Suprapubic skin (tissue), 4 donors: ENCODE results near the gene AOC2. TPM values are rescaled to one million over a fixed set of nuclear protein-coding genes. Genes with fewer than 3 reads are reported as not detected.
"Not testable (repeated sequence)": the region's sequence is repeated elsewhere in the genome, so short reads cannot be mapped to it uniquely, and the experiment has no call there.

Source experiments
- DNase-seq, 2 donors: peaks; one replicate each; pipeline ENCODE4 v3.0.0-alpha.2; 2019; ENCODE audit warnings: low spot score in 2 of 2
- H3K27ac ChIP-seq: fragments of 200-600 bp; sonication (generic); one replicate; pipeline ENCODE4 v1.5.1; 2019
- H3K27me3 ChIP-seq: fragments of 200-600 bp; sonication (generic); one replicate; pipeline ENCODE4 v1.5.1; 2019
- H3K36me3 ChIP-seq: fragments of 200-600 bp; sonication (generic); one replicate; pipeline ENCODE4 v1.5.1; 2019
- H3K4me1 ChIP-seq: fragments of 200-600 bp; sonication (generic); one replicate; pipeline ENCODE4 v1.5.1; 2019
- H3K4me3 ChIP-seq: fragments of 200-600 bp; sonication (generic); one replicate; pipeline ENCODE4 v1.5.1; 2019; ENCODE audit warnings: mild to moderate bottlenecking
- H3K9me3 ChIP-seq: fragments of 200-600 bp; sonication (generic); one replicate; pipeline ENCODE4 v1.5.1; 2019
- CTCF ChIP-seq, 2 donors: fragments of 200-600 bp in 1 of 2; fragments of 450-650 bp in 1 of 2; sonication (generic) in 1 of 2; IDR thresholded peaks; one replicate each; pipeline ENCODE4 v1.5.1; 2016 to 2019; ENCODE audit warnings: antibody characterized with exemption in 2 of 2, mild to moderate bottlenecking in 1 of 2, moderate library complexity in 1 of 2
- EP300 ChIP-seq: sonication (generic); formaldehyde crosslinking; IDR thresholded peaks from one replicate; pipeline ENCODE4 v1.6.1; 2017; ENCODE audit warnings: antibody characterized with exemption
- POLR2A ChIP-seq, 2 donors: fragments of 450-650 bp; IDR thresholded peaks; one replicate each; pipeline ENCODE4 v1.6.1; 2017; ENCODE audit warnings: antibody characterized with exemption in 2 of 2, mild to moderate bottlenecking in 2 of 2, moderate library complexity in 2 of 2
- POLR2AphosphoS5 ChIP-seq, 3 donors: sonication (generic); formaldehyde crosslinking; IDR thresholded peaks; one replicate each; pipeline ENCODE4 v1.6.1; 2017; ENCODE audit warnings: antibody characterized with exemption in 3 of 3
- WGBS: methylation state at CpG from one replicate; pipeline ENCODE4 v1.1.5; 2018; 5-methylcytosine and 5-hydroxymethylcytosine counted together
- total RNA-seq, 4 donors: library from RNA; depleted of rRNA; stranded (reverse); fragments of >200 nt; gene quantifications; one replicate each; pipeline ENCODE4 v1.1.0, GENCODE V29; 2016

Gene AOC2
- total RNA-seq, 4 donors from 2014 or later, result 0.64 to 5.5 (median 2.1) TPM

- 100% methylated on average over 1 of the region's 1 CpG for WGBS
- no peaks in the 10 kb centered on the region for H3K36me3 ChIP-seq
- TF ChIP-seq POLR2A (IDR thresholded peaks at IDR 0.05) (no peak), CTCF (IDR thresholded peaks at IDR 0.05) (no peak), POLR2AphosphoS5 (IDR thresholded peaks at IDR 0.05) (no peak), EP300 (no peak)
- H3K4me1 ChIP-seq, result no peaks in the 10 kb centered on the region
- no peak overlapping the region for H3K4me3 ChIP-seq
- H3K9me3 ChIP-seq, result no peaks in the 10 kb centered on the region
- no peaks in the 10 kb centered on the region for H3K27me3 ChIP-seq
- H3K27ac ChIP-seq, result no peak overlapping the region
- DNase-seq, result no peak
Observed at GRCh38 chr17:42857389-42857788, 13.0 kb downstream of the AOC2 start.

GRCh38 chr17:42865638-42866094 lies 21.3 kb downstream of the AOC2 start:
- 81% methylated on average over 7 of the region's 7 CpGs for WGBS
- Histone ChIP-seq H3K27me3 (no peaks in the 10 kb centered on the region), H3K36me3 (no peaks in the 10 kb centered on the region), H3K9me3 (no peaks in the 10 kb centered on the region), H3K4me1 (no peaks in the 10 kb centered on the region), H3K27ac (no peak overlapping the region), H3K4me3 (no peak overlapping the region)
- no peak for DNase-seq
- TF ChIP-seq EP300 (no peak), POLR2A (IDR thresholded peaks at IDR 0.05) (no peak), CTCF (IDR thresholded peaks at IDR 0.05) (no peak), POLR2AphosphoS5 (IDR thresholded peaks at IDR 0.05) (no peak)

- Histone ChIP-seq H3K9me3 (no peaks in the 10 kb centered on the region), H3K27ac (no peak overlapping the region), H3K4me3 (no peak overlapping the region), H3K4me1 (no peaks in the 10 kb centered on the region), H3K36me3 (no peaks in the 10 kb centered on the region), H3K27me3 (no peaks in the 10 kb centered on the region)
- TF ChIP-seq POLR2A (IDR thresholded peaks at IDR 0.05) (no peak), POLR2AphosphoS5 (IDR thresholded peaks at IDR 0.05) (no peak), EP300 (no peak), CTCF (IDR thresholded peaks at IDR 0.05) (no peak)
- WGBS, result 96% methylated on average over 4 of the region's 4 CpGs
- DNase-seq, result no peak
Observed at GRCh38 chr17:42866216-42866615, 21.8 kb downstream of the AOC2 start.

- WGBS, result 52% methylated on average over 8 of the region's 12 CpGs
- no peak for TF ChIP-seq CTCF (IDR thresholded peaks at IDR 0.05)
- TF ChIP-seq POLR2AphosphoS5 (IDR thresholded peaks at IDR 0.05), result no peak
- TF ChIP-seq POLR2A (IDR thresholded peaks at IDR 0.05), result no peak
- TF ChIP-seq EP300, result no peak
- no peak for DNase-seq
- H3K27ac ChIP-seq, result no peak overlapping the region
- H3K4me3 ChIP-seq, result no peak overlapping the region
- H3K36me3 ChIP-seq, result no peaks in the 10 kb centered on the region
- H3K27me3 ChIP-seq, result no peaks in the 10 kb centered on the region
- H3K4me1 ChIP-seq, result no peaks in the 10 kb centered on the region
- H3K9me3 ChIP-seq, result no peaks in the 10 kb centered on the region
Observed at GRCh38 chr17:42866631-42867575, 22.5 kb downstream of the AOC2 start.

- not testable (repeated sequence) for H3K4me3 ChIP-seq, H3K4me1 ChIP-seq, H3K27me3 ChIP-seq, H3K27ac ChIP-seq, H3K36me3 ChIP-seq, DNase-seq, H3K9me3 ChIP-seq
- 90% methylated on average over 8 of the region's 21 CpGs for WGBS
Observed at GRCh38 chr17:42867694-42868261, 23.4 kb downstream of the AOC2 start.
